ENCODE results near the gene DNAH2.

GRCh38 chr17:7848131-7848579 lies 130.6 kb downstream of the DNAH2 start:
- TF ChIP-seq CTCF (IDR thresholded peaks at IDR 0.05) (no peak), POLR2AphosphoS5 (IDR thresholded peaks at IDR 0.05) (no peak)

All from prostate gland (tissue), 2 donors.